ENCODE measurements around the gene PAXX. TPM values are rescaled to one million over a fixed set of nuclear protein-coding genes. Genes with fewer than 3 reads are reported as not detected.

Gene PAXX
- total and polyA plus RNA-seq, 9 of the 15 experiments (the other 6 are each of a cell fraction or from before 2014, with no cell fraction given): 1.2 to 175 (median 38.5) TPM

- Histone ChIP-seq H3K9ac (ENCODE audit: insufficient read depth in 1 of 2, low read depth in 2 of 2, low read length in 2 of 2) (peak overlapping the region in 1 of 2 experiments; percentile 35; a peak in 2 of 4 replicates), H3K4me3 (no peak overlapping the region), H3K9me3 (replicated peaks; ENCODE audit: control insufficient read depth, insufficient read depth, low read depth, low read length) (no peaks in the 10 kb centered on the region), H3K9me1 (ENCODE audit: control insufficient read depth, insufficient read depth, low read length) (no peaks in the 10 kb centered on the region), H4K20me1 (replicated peaks; ENCODE audit: control insufficient read depth, insufficient read depth, low read length) (peaks cover 12% of the 10 kb centered on the region; the same call in 1 of the 2 replicates), H3K79me2 (ENCODE audit: control insufficient read depth, insufficient read depth, low read length) (no peaks in the 10 kb centered on the region), H2AFZ (ENCODE audit: low read depth, low read length) (no peak overlapping the region), H3K27ac (ENCODE audit: extremely low read depth, low read depth, low read length) (no peak overlapping the region), H3K36me3 (ENCODE audit: control insufficient read depth, insufficient read depth, low read length) (no peaks in the 10 kb centered on the region), H3K4me1 (replicated peaks in 1 of 2; ENCODE audit: control insufficient read depth in 2 of 2, insufficient read depth in 2 of 2, low read length in 2 of 2) (peaks cover 0 to 76% of the 10 kb centered on the region in 2 experiments; a peak in 4 of 5 replicates), H3K4me2 (ENCODE audit: insufficient read depth, low read length) (no peak overlapping the region), H3K27me3 (ENCODE audit: control insufficient read depth in 2 of 2, insufficient read depth in 2 of 2, low read length in 2 of 2) (peaks cover 7 to 45% of the 10 kb centered on the region in 2 experiments; a peak in 4 of 5 replicates)
- POLR2A ChIA-PET: interaction anchor here (0.6 kb wide), 1 partner anchor 46 kb away, joined by 3 read pairs; the partner anchor contains the start of gene MAN1B1
- FAIRE-seq: no peak
- no TSS peak for BruUV-seq (replicated peaks)
- WGBS (ENCODE audit: insufficient coverage, low coverage, missing lambda C conversion rate): 21% methylated on average over 20 of the region's 23 CpGs
- peak in 1 of 4 experiments; percentile 25 for DNase-seq (ENCODE audit: extremely low read depth in 1 of 4, low spot score in 3 of 4)
- in situ Hi-C loops (cut with MboI) (no loop called here), intact Hi-C loops (cut with micrococcal nuclease) (no loop called here)
- ATAC-seq: no peak; the same call in 2 of the 3 replicates
- CTCF ChIA-PET (ENCODE audit: low intra/inter-chr PET ratio): no interaction called here
- TF ChIP-seq MCM7 (IDR thresholded peaks at IDR 0.05) (no peak), EGR1 (conservative IDR thresholded peaks at IDR 0.05) (peak; percentile 72), HNRNPL (IDR thresholded peaks at IDR 0.05; ENCODE audit: low read depth, low read length) (peak; percentile 69; the same call in 1 of the 2 replicates), L3MBTL2 (IDR thresholded peaks at IDR 0.05) (no peak), HDAC8 (tag; IDR thresholded peaks at IDR 0.05) (no peak), TCFL5 (CRISPR knock-in tag; conservative IDR thresholded peaks at IDR 0.05) (no peak)
Observed at GRCh38 chr9:137040568-137040967, 48.3 kb downstream of the PAXX start.

GRCh38 chr9:137041124-137041523 lies 48.9 kb downstream of the PAXX start:
- WGBS (ENCODE audit: insufficient coverage, low coverage, missing lambda C conversion rate): 3% methylated on average over 10 of the region's 16 CpGs
- no TSS peak for BruUV-seq (replicated peaks)
- Histone ChIP-seq H2AFZ (ENCODE audit: low read depth, low read length) (no peak overlapping the region), H4K20me1 (replicated peaks; ENCODE audit: control insufficient read depth, insufficient read depth, low read length) (peaks cover 12% of the 10 kb centered on the region; the same call in 1 of the 2 replicates), H3K79me2 (ENCODE audit: control insufficient read depth, insufficient read depth, low read length) (no peaks in the 10 kb centered on the region), H3K4me3 (no peak overlapping the region), H3K9ac (ENCODE audit: insufficient read depth in 1 of 2, low read depth in 2 of 2, low read length in 2 of 2) (no peak overlapping the region; a peak in 2 of 4 replicates), H3K9me3 (replicated peaks; ENCODE audit: control insufficient read depth, insufficient read depth, low read depth, low read length) (no peaks in the 10 kb centered on the region), H3K9me1 (ENCODE audit: control insufficient read depth, insufficient read depth, low read length) (no peaks in the 10 kb centered on the region), H3K4me1 (replicated peaks in 1 of 2; ENCODE audit: control insufficient read depth in 2 of 2, insufficient read depth in 2 of 2, low read length in 2 of 2) (peaks cover 0 to 76% of the 10 kb centered on the region in 2 experiments; a peak in 4 of 5 replicates), H3K27ac (ENCODE audit: extremely low read depth, low read depth, low read length) (no peak overlapping the region), H3K36me3 (ENCODE audit: control insufficient read depth, insufficient read depth, low read length) (no peaks in the 10 kb centered on the region), H3K27me3 (ENCODE audit: control insufficient read depth in 2 of 2, insufficient read depth in 2 of 2, low read length in 2 of 2) (peaks cover 7 to 50% of the 10 kb centered on the region in 2 experiments; a peak in 4 of 5 replicates), H3K4me2 (ENCODE audit: insufficient read depth, low read length) (no peak overlapping the region)
- CTCF ChIA-PET (ENCODE audit: low intra/inter-chr PET ratio): no interaction called here
- ATAC-seq (no peak; the same call in 1 of the 3 replicates), DNase-seq (ENCODE audit: extremely low read depth in 1 of 4, low spot score in 3 of 4) (peak in 2 of 4 experiments; percentile 39 to 40), FAIRE-seq (no peak)
- intact Hi-C loops (cut with micrococcal nuclease): no loop called here
- in situ Hi-C loops (cut with MboI): no loop called here
- POLR2A ChIA-PET: no interaction called here
- no peak for TF ChIP-seq RNF219 (CRISPR knock-in tag; IDR thresholded peaks at IDR 0.05)
- no peak for TF ChIP-seq HIVEP1 (CRISPR knock-in tag; IDR thresholded peaks at IDR 0.05)
- no peak for TF ChIP-seq IRF9 (tag; IDR thresholded peaks at IDR 0.05)
- no peak for TF ChIP-seq XRCC5 (IDR thresholded peaks at IDR 0.05; ENCODE audit: low read depth, low read length)
- TF ChIP-seq CBX2 (IDR thresholded peaks at IDR 0.05; ENCODE audit: insufficient read depth, low read length, poor library complexity, severe bottlenecking): no peak
- TF ChIP-seq KAT8 (IDR thresholded peaks at IDR 0.05; ENCODE audit: low read depth): no peak
- no peak for TF ChIP-seq TEAD2 (tag; IDR thresholded peaks at IDR 0.05)
- no peak for TF ChIP-seq POLR2G (IDR thresholded peaks at IDR 0.05; ENCODE audit: low read depth, low read length)
- TF ChIP-seq ZFP1 (CRISPR knock-in tag; IDR thresholded peaks at IDR 0.05): no peak

All from K562 (cell line).